GM23248 (cell line): ENCODE data around the gene MYO7B. TPM values are rescaled to one million over a fixed set of nuclear protein-coding genes. Genes with fewer than 3 reads are reported as not detected.

Source experiments
- DNase-seq: peaks from one replicate; pipeline ENCODE4 v3.0.0-alpha.2; 2015
- H2AFZ ChIP-seq: fragments of 200-600 bp; sonication (generic); 2 replicates; pipeline ENCODE4 v1.6.1; 2016; ENCODE audit warnings: antibody characterized with exemption
- H3F3A ChIP-seq: fragments of 200-600 bp; sonication (generic); 2 replicates; pipeline ENCODE4 v1.6.1; 2016; ENCODE audit warnings: mild to moderate bottlenecking, antibody characterized with exemption, mixed run types; ENCODE audit not compliant: insufficient read depth
- H3K27ac ChIP-seq: fragments of 200-600 bp; sonication (generic); 2 replicates; pipeline ENCODE4 v1.5.1; 2016; ENCODE audit warnings: mild to moderate bottlenecking
- H3K27me3 ChIP-seq: fragments of 200-600 bp; sonication (generic); replicated peaks from 2 replicates; pipeline ENCODE4 v1.6.1; 2016; ENCODE audit warnings: mild to moderate bottlenecking; ENCODE audit not compliant: insufficient read depth
- H3K36me3 ChIP-seq: fragments of 200-600 bp; sonication (generic); 2 replicates; pipeline ENCODE4 v1.6.1; 2016; ENCODE audit warnings: low read depth, mild to moderate bottlenecking
- H3K4me1 ChIP-seq: fragments of 200-600 bp; sonication (generic); 2 replicates; pipeline ENCODE4 v1.6.1; 2016; ENCODE audit warnings: mild to moderate bottlenecking; ENCODE audit not compliant: insufficient read depth
- H3K4me2 ChIP-seq: fragments of 200-600 bp; sonication (generic); one replicate; pipeline ENCODE4 v1.6.1; 2016; ENCODE audit warnings: mild to moderate bottlenecking; ENCODE audit not compliant: unreplicated experiment
- H3K4me3 ChIP-seq: fragments of 200-600 bp; sonication (generic); 2 replicates; pipeline ENCODE4 v1.5.1; 2016; ENCODE audit warnings: mild to moderate bottlenecking
- H3K79me2 ChIP-seq: fragments of 200-600 bp; sonication (generic); 2 replicates; pipeline ENCODE4 v1.6.1; 2016; ENCODE audit warnings: mild to moderate bottlenecking; ENCODE audit not compliant: insufficient read depth
- H3K9ac ChIP-seq: fragments of 200-600 bp; sonication (generic); 2 replicates; pipeline ENCODE4 v1.6.1; 2016; ENCODE audit warnings: mild to moderate bottlenecking
- H3K9me2 ChIP-seq: fragments of 200-600 bp; sonication (generic); 2 replicates; pipeline ENCODE4 v1.6.1; 2016; ENCODE audit warnings: mixed run types, mild to moderate bottlenecking, moderate library complexity; ENCODE audit not compliant: insufficient read depth
- H3K9me3 ChIP-seq: fragments of 200-600 bp; sonication (generic); one replicate; pipeline ENCODE4 v1.6.1; 2017; ENCODE audit warnings: low read depth
- H4K20me1 ChIP-seq: fragments of 200-600 bp; sonication (generic); 2 replicates; pipeline ENCODE4 v1.6.0; 2016; ENCODE audit not compliant: insufficient read depth
- EZH2 ChIP-seq: fragments of 200-600 bp; sonication (generic); IDR thresholded peaks from 2 replicates; pipeline ENCODE4 v1.6.1; 2018; ENCODE audit warnings: antibody characterized with exemption, mild to moderate bottlenecking; ENCODE audit not compliant: insufficient read depth, poor library complexity, severe bottlenecking
- EZH2phosphoT487 ChIP-seq: fragments of 200-600 bp; sonication (generic); IDR thresholded peaks from 2 replicates; pipeline ENCODE4 v1.6.1; 2018; ENCODE audit warnings: antibody characterized with exemption, moderate library complexity, mild to moderate bottlenecking, low read depth; ENCODE audit not compliant: insufficient read depth
- WGBS, 2 experiments: methylation state at CpG; one replicate each; pipeline ENCODE4 v1.1.6; 2015 to 2017; ENCODE audit warnings: low lambda C conversion rate in 2 of 2, low coverage in 1 of 2; ENCODE audit errors: missing lambda C conversion rate in 2 of 2; 5-methylcytosine and 5-hydroxymethylcytosine counted together
- in situ Hi-C: fragments of 300-500 bp; cut with MboI; formaldehyde crosslinking; loops from 2 replicates; pipeline ENCODE4 v1.15.0; 2020
- polyA plus RNA-seq: library from polyadenylated mRNA; unstranded; fragments of >200 nt; fragmentation: Nextera tagmentation; extraction: Ambion mirVana; gene quantifications from 2 replicates; pipeline ENCODE4 v1.2.1, GENCODE V29; 2016
- total RNA-seq: library from RNA; depleted of rRNA; stranded (reverse); fragments of >200 nt; shearing (Covaris generic); gene quantifications from 2 replicates; pipeline ENCODE4 v1.2.3, GENCODE V29; 2014; rRNA removed

MYO7B gene
- total RNA-seq (under 0.01 TPM in 1 of 2 replicates, not detected in the other), polyA plus RNA-seq (not detected in 2 replicates)

DNA sequence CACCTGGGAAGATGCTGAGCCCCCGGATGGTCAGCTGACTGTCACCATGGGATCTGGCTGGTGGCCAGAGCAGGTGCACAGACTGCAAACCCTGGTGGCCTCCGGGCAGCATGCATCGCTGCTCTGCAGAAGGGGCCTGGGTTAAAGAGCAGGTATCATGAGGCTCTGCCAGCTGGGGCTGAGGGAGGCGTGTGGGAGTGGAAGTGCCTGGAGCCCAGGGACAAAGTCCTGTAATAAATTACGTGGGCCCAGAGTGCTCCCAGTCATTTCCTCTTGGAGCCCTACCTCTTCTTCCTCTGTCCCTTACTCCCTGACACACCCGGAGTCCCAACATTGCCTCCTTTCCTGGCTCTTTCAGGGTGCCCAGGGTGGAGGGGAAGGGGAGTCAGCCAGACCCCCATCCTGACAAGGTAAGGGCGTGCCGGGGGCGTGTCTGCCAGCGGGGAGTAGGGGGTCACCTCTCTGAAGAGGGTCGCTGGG, at the start of gene MYO7B:
Gene MYO7B, plus strand, starts transcription at position 262 of the 480 bp plus-strand sequence. CDS start 24,040 bp downstream, outside the sequence.
- H3K36me3 ChIP-seq = no peaks in the 10 kb centered on the region
- H3K27ac ChIP-seq = no peak within 1 kb of the TSS
- H3K9me2 ChIP-seq = no peaks in the 10 kb centered on the region
- 0 out of 2 replicates have a peak, but pooled peaks cover 11% of the 10 kb centered on the region for H3K4me1 ChIP-seq
- H4K20me1 ChIP-seq = no peaks in the 10 kb centered on the region
- in situ Hi-C loops = no loop called here
- H3K4me3 ChIP-seq = no peak within 1 kb of the TSS
- WGBS, 2 experiments = 56 to 64% methylated on average over 9 to 11 of the region's 11 CpGs
- TF ChIP-seq EZH2 (no peak), EZH2phosphoT487 (no peak)
- H3K27me3 ChIP-seq = peaks cover 9% of the 10 kb centered on the region; the same call in 1 of the 2 replicates
- H3F3A ChIP-seq = no peaks in the 10 kb centered on the region
- H3K9me3 ChIP-seq = no peaks in the 10 kb centered on the region
- no peaks in the 10 kb centered on the region for H3K79me2 ChIP-seq
- H3K9ac ChIP-seq = no peak within 1 kb of the TSS
- H3K4me2 ChIP-seq = no peak within 1 kb of the TSS
- no peak for DNase-seq
- no peak within 1 kb of the TSS for H2AFZ ChIP-seq

DNA sequence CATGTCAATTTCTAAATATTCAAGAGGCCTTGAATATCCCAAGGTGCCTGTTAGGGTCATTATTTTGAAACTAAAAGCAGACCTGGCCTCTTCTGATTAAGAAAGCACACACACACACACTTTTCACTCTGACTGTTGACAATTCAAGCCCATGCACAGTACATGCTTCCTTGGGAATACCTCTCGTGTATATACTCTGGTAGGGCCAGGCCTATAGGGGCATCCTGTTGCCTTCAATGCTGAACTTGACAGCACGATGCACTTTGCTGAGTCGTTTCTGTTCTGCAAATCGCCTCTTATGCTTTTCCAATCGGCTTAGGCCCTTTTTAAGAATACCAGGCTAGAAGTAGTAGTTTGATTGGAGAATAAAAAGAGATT, 49.8 kb upstream of the MYO7B start:
- Histone ChIP-seq H3K9ac (no peak overlapping the region), H3K36me3 (peaks cover 56% of the 10 kb centered on the region), H2AFZ (no peak overlapping the region), H3K9me2 (no peaks in the 10 kb centered on the region), H4K20me1 (no peaks in the 10 kb centered on the region), H3K4me2 (no peak overlapping the region), H3K27me3 (no peaks in the 10 kb centered on the region), H3K4me3 (no peak overlapping the region), H3K79me2 (peaks cover 11% of the 10 kb centered on the region; the same call in 1 of the 2 replicates), H3K4me1 (peaks cover 15% of the 10 kb centered on the region), H3F3A (peaks cover 26% of the 10 kb centered on the region), H3K9me3 (no peaks in the 10 kb centered on the region), H3K27ac (no peak overlapping the region)
- WGBS, 2 experiments = 80 to 82% methylated on average over 5 of the region's 5 CpGs
- TF ChIP-seq EZH2phosphoT487 = no peak
- no peak for TF ChIP-seq EZH2
- no peak for DNase-seq
- in situ Hi-C loops = no loop called here

- Histone ChIP-seq H3K9me2 (no peaks in the 10 kb centered on the region), H3F3A (peaks cover 26% of the 10 kb centered on the region), H3K4me2 (no peak overlapping the region), H3K9ac (no peak overlapping the region), H4K20me1 (no peaks in the 10 kb centered on the region), H3K27ac (no peak overlapping the region), H3K4me3 (no peak overlapping the region), H3K36me3 (peaks cover 55% of the 10 kb centered on the region), H3K9me3 (no peaks in the 10 kb centered on the region), H3K79me2 (peaks cover 17% of the 10 kb centered on the region; the same call in 1 of the 2 replicates), H3K27me3 (no peaks in the 10 kb centered on the region), H3K4me1 (peaks cover 15% of the 10 kb centered on the region), H2AFZ (no peak overlapping the region)
- no peak for TF ChIP-seq EZH2
- TF ChIP-seq EZH2phosphoT487 = no peak
- peak; percentile 59 for DNase-seq
- in situ Hi-C loops = no loop called here
- 76 to 79% methylated on average over 8 of the region's 8 CpGs for WGBS, 2 experiments
Observed at GRCh38 chr2:127486247-127487058, 49.0 kb upstream of the MYO7B start.

- DNase-seq = no peak
- H3K27me3 ChIP-seq = no peaks in the 10 kb centered on the region
- in situ Hi-C loops = no loop called here
- H3K79me2 ChIP-seq = peaks cover 17% of the 10 kb centered on the region
- H4K20me1 ChIP-seq = no peaks in the 10 kb centered on the region
- H3K27ac ChIP-seq = no peak overlapping the region
- H3K9me2 ChIP-seq = no peaks in the 10 kb centered on the region
- peaks cover 86% of the 10 kb centered on the region for H3K36me3 ChIP-seq
- H3K4me3 ChIP-seq = no peak overlapping the region
- no peak overlapping the region for H3K4me2 ChIP-seq
- no peaks in the 10 kb centered on the region for H3K9me3 ChIP-seq
- peaks cover 26% of the 10 kb centered on the region for H3F3A ChIP-seq
- H3K9ac ChIP-seq = no peak overlapping the region
- TF ChIP-seq EZH2phosphoT487 (no peak), EZH2 (no peak)
- no peak overlapping the region for H2AFZ ChIP-seq
- peaks cover 15% of the 10 kb centered on the region for H3K4me1 ChIP-seq
- WGBS, 2 experiments = 80 to 82% methylated on average over 4 of the region's 4 CpGs
Observed at GRCh38 chr2:127490283-127490682, 45.2 kb upstream of the MYO7B start.
